NT2/D1 (cell line): ENCODE data around the gene DCAF11.

Source experiments
- DNase-seq: peaks from one replicate; pipeline ENCODE4 v3.0.0-alpha.2; 2011; ENCODE audit warnings: low read depth, low spot score
- H3K27me3 ChIP-seq: 2 replicates; pipeline ENCODE4 v1.6.0; 2011; ENCODE audit warnings: mild to moderate bottlenecking; ENCODE audit not compliant: insufficient read length, insufficient read depth
- H3K36me3 ChIP-seq: 2 replicates; pipeline ENCODE4 v1.6.1; 2011; ENCODE audit warnings: mild to moderate bottlenecking, low read length, mixed read lengths; ENCODE audit not compliant: insufficient read depth, insufficient read length
- H3K4me1 ChIP-seq: 2 replicates; pipeline ENCODE4 v1.5.1; 2011; ENCODE audit not compliant: insufficient read depth, insufficient read length
- H3K4me3 ChIP-seq: 2 replicates; pipeline ENCODE4 v1.5.1; 2011; ENCODE audit warnings: low read depth; ENCODE audit not compliant: insufficient read length
- H3K9ac ChIP-seq: 2 replicates; pipeline ENCODE4 v1.6.0; 2011; ENCODE audit warnings: low read depth; ENCODE audit not compliant: insufficient read length
- H3K9me3 ChIP-seq: 2 replicates; pipeline ENCODE4 v1.5.1; 2011; ENCODE audit warnings: mild to moderate bottlenecking, low read length; ENCODE audit not compliant: insufficient read depth
- SUZ12 ChIP-seq: IDR thresholded peaks from 2 replicates; pipeline ENCODE4 v1.6.1; 2011; ENCODE audit not compliant: insufficient read length, insufficient read depth; ENCODE audit errors: extremely low read depth
- YY1 ChIP-seq: IDR thresholded peaks from 2 replicates; pipeline ENCODE4 v1.6.1; 2011; ENCODE audit not compliant: insufficient read length, insufficient read depth
- ZNF274 ChIP-seq: IDR thresholded peaks from 2 replicates; pipeline ENCODE4 v1.6.1; 2011; ENCODE audit warnings: mild to moderate bottlenecking, low read depth, low read length

Gene DCAF11

GRCh38 chr14:24165785-24166184 lies 51.2 kb downstream of the DCAF11 start:
- H3K9me3 ChIP-seq = no peaks in the 10 kb centered on the region
- no peaks in the 10 kb centered on the region for H3K27me3 ChIP-seq
- peaks cover 63% of the 10 kb centered on the region for H3K36me3 ChIP-seq
- H3K4me3 ChIP-seq = no peak overlapping the region
- no peak for TF ChIP-seq YY1
- TF ChIP-seq ZNF274 = no peak
- TF ChIP-seq SUZ12 = no peak
- no peak overlapping the region for H3K9ac ChIP-seq
- H3K4me1 ChIP-seq = no peaks in the 10 kb centered on the region
- no peak for DNase-seq

GRCh38 chr14:24167469-24168114 lies 53.0 kb downstream of the DCAF11 start:
- Histone ChIP-seq H3K36me3 (peaks cover 52% of the 10 kb centered on the region), H3K4me3 (no peak overlapping the region), H3K9me3 (no peaks in the 10 kb centered on the region), H3K4me1 (no peaks in the 10 kb centered on the region), H3K27me3 (no peaks in the 10 kb centered on the region), H3K9ac (no peak overlapping the region)
- TF ChIP-seq ZNF274 (no peak), YY1 (no peak), SUZ12 (no peak)
- DNase-seq = no peak

GRCh38 chr14:24171422-24172260 lies 57.1 kb downstream of the DCAF11 start, which contains the start of gene REC8:
Gene REC8, plus strand, starts transcription at chr14:24172080. Its CDS starts 473 bp downstream, at chr14:24172553.
- TF ChIP-seq ZNF274 (no peak), YY1 (no peak), SUZ12 (no peak)
- Histone ChIP-seq H3K27me3 (no peaks in the 10 kb centered on the region), H3K9me3 (no peaks in the 10 kb centered on the region), H3K9ac (peak within 1 kb of the TSS; percentile 44), H3K4me1 (peaks cover 3% of the 10 kb centered on the region), H3K36me3 (peaks cover 19% of the 10 kb centered on the region), H3K4me3 (peak within 1 kb of the TSS; percentile 45)
- DNase-seq = peak; percentile 83

- H3K4me1 ChIP-seq = peaks cover 3% of the 10 kb centered on the region
- no peak for TF ChIP-seq SUZ12
- TF ChIP-seq YY1 = no peak
- TF ChIP-seq ZNF274 = no peak
- H3K4me3 ChIP-seq = peak overlapping the region; percentile 45
- peaks cover 20% of the 10 kb centered on the region for H3K36me3 ChIP-seq
- peak overlapping the region; percentile 44 for H3K9ac ChIP-seq
- H3K9me3 ChIP-seq = no peaks in the 10 kb centered on the region
- DNase-seq = no peak
- no peaks in the 10 kb centered on the region for H3K27me3 ChIP-seq
Observed at GRCh38 chr14:24172261-24172860, 57.8 kb downstream of the DCAF11 start.

GRCh38 chr14:24172871-24173281 lies 58.3 kb downstream of the DCAF11 start:
- Histone ChIP-seq H3K4me1 (peaks cover 3% of the 10 kb centered on the region), H3K36me3 (peaks cover 21% of the 10 kb centered on the region), H3K9me3 (no peaks in the 10 kb centered on the region), H3K4me3 (no peak overlapping the region), H3K9ac (no peak overlapping the region), H3K27me3 (no peaks in the 10 kb centered on the region)
- DNase-seq = no peak
- TF ChIP-seq ZNF274 = no peak
- no peak for TF ChIP-seq SUZ12
